ENCODE measurements around the gene COL5A1.

Gene COL5A1

GRCh38 chr9:134883040-134883782 lies 241.6 kb downstream of the COL5A1 start:
- in situ Hi-C loops (cut with HindIII; ENCODE audit: low sequenced_read_pairs) = no loop called here

DNA sequence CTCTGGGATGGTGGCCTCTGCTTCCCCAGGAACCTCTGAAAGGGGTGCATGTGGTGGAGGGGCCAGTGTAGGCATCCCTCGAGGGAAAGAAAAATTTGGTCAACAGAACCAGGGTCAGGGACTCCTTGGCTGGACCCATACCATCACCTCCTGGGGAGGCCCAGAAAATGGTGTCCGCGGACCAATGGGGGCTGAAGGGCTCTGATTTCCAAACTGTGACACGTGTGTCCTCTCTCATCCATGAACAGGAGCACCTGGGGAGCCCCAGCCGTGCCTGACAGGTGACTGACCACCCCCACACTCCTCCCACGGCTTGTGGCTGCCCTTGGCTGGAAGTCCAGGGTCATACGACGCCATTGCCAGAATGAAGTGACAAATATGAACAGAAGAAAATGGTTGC lies 242.9 kb downstream of the COL5A1 start:
- in situ Hi-C loops (cut with HindIII; ENCODE audit: low sequenced_read_pairs) = no loop called here

DNA sequence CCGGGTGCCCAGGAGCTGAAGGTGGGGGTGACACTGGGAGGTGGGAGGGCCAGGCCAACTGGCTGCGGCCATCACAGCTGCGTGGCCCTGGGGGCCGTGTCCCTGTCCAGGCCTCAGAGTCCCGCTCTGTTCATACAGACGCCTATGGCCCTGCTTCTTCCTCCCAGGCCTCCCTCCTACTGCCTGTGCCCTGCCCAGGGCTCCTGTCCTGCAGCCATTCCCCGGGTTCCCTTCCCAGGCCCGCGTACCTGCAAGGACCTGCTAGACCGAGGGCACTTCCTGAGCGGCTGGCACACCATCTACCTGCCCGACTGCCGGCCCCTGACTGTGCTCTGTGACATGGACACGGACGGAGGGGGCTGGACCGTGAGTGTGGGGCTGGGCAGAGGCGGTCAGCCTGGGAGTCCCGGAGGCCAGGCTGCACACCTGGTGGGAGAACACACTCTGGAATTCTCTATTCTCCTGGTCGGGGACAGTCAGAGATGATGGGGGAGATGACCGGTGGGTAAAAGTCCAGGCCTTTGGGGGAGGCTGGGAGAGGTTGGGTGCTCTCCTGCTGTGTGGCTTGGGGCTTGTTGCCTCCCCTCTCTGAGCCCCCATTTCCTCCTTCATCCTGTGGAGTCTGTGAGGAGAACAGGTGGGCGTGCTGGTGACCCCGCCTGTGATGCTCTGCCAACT lies 243.5 kb downstream of the COL5A1 start:
- in situ Hi-C loops (cut with HindIII; ENCODE audit: low sequenced_read_pairs) = no loop called here

GRCh38 chr9:134885679-134886412 lies 244.2 kb downstream of the COL5A1 start:
- in situ Hi-C loops (cut with HindIII; ENCODE audit: low sequenced_read_pairs) = no loop called here

- in situ Hi-C loops (cut with HindIII; ENCODE audit: low sequenced_read_pairs) = no loop called here
Observed at GRCh38 chr9:134886413-134886913, 244.9 kb downstream of the COL5A1 start.

- in situ Hi-C loops (cut with HindIII; ENCODE audit: low sequenced_read_pairs) = no loop called here
Observed at GRCh38 chr9:134887219-134887618, 245.6 kb downstream of the COL5A1 start.

DNA sequence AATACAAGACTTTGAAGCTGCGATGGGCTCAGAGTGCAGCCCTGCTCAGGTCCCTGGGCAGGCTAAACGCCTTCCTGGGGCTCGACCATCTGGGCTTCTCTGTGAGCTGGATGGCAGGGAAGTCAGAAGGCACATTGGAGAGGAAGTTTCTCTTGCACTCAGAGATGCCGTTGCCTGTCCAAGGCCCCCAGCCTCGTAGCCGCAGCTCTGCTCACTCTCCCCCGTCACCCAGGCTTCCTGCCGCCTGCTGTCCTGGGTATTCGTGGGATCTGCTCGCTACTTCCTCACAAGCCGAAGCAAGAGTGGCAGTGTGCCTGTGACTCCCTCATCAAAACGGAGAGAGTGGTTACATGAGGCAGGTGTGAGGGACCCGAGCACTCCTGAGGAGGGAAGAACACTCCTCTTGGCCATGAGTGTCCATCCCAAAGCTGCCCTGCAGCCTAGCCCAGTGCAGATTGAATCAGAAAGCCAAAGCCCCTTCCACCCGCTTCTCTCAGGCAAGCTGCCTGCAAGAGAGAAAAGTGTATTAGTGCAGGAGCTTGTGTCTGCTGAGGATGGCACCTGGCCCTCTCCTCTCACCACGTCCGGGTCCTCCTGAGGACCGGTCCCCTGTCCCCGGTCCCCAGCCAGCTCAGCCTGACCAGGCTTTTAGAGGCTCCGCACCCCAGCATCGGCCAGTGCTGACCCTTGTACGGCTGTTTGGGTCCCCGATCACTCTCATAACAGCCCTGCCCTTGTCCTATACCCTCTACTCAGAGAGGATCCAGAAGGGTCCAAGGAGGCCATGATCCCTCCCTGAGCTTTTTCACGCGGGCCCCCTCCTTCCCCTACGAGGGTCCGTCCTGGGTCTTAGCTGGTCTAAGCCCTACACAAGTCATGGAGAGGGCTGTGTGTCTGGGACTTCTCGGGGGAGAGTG lies 246.3 kb downstream of the COL5A1 start:
- in situ Hi-C loops (cut with HindIII; ENCODE audit: low sequenced_read_pairs) = no loop called here

DNA sequence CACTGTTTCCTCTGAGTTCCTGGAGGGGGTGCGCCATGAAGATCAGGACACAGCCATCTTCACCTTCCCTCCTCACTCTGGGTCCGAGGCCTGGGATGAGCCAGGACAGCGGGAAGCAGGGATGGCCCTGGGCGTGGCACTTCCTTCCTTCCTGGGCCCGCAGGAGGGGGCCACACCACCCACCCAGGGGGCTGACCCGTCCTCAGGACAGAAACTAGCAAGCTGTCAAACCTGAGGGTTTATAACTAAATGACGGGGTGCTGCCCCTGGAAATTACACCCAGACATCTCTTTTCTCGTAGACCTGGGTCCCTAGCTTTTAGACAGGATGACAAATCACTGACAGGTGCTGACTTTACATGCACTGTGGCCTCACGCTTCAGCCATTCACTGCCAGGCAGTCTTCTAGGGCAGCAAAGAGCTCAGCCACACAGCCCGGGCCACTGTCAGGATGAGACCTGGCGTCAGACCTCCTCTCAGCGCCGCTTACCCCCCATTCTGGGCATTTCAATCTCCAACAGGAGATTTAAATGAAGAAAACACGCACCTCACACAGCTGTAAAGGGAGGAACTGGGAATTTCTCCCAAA lies 247.1 kb downstream of the COL5A1 start:
- in situ Hi-C loops (cut with HindIII; ENCODE audit: low sequenced_read_pairs) = no loop called here

GRCh38 chr9:134889386-134890154 lies 248.0 kb downstream of the COL5A1 start:
- in situ Hi-C loops (cut with HindIII; ENCODE audit: low sequenced_read_pairs) = no loop called here

DNA sequence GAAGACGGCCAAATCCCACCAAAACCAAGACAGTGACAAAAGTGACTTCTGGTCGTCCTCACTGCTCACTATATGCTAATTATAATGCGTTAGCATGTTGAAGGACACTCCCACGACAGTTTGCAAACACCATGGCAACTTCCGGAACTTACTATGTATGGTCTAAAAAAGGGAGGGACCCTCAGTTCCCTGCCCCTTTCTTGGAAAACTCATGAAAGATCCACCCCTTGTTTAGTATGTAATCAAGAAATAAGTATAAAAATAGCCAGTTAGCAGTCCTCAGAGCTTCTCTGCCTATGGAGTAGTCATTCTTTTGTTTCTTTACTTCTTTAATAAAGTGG lies 248.5 kb downstream of the COL5A1 start:
- in situ Hi-C loops (cut with HindIII; ENCODE audit: low sequenced_read_pairs) = no loop called here

GRCh38 chr9:134891053-134891452 lies 249.4 kb downstream of the COL5A1 start:
- in situ Hi-C loops (cut with HindIII; ENCODE audit: low sequenced_read_pairs) = no loop called here

DNA sequence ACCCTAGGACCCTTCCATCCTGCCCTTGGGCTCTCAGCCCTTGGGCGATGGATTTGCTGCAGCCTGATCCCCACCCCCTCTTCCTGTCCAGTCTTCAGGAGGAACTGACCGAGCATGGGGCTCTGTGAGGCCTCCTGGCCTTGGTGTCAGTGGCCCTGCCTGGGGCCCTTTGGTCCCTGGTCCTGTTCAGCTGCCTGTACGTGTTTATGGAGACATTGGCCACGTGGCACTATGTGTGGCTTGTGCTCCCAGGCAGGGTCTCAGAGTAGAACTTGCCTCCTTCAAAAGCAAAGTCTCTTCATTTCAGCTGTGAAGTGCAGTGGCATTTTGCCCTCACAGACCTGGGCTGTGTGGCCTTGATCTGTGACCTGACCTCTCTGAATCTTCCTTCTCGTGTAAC lies 250.1 kb downstream of the COL5A1 start:
- in situ Hi-C loops (cut with HindIII; ENCODE audit: low sequenced_read_pairs) = no loop called here

GRCh38 chr9:134892221-134892620 lies 250.6 kb downstream of the COL5A1 start:
- in situ Hi-C loops (cut with HindIII; ENCODE audit: low sequenced_read_pairs) = no loop called here

GRCh38 chr9:134892820-134893420 lies 251.3 kb downstream of the COL5A1 start:
- in situ Hi-C loops (cut with HindIII; ENCODE audit: low sequenced_read_pairs) = no loop called here

Data from endothelial cell of hepatic sinusoid (primary cell).